C4-2B (cell line): ENCODE results near the gene PRPF6.
A peak's percentile ranks its signal among the peaks of the same experiment; 100 is the strongest.

Source experiments
- ZFX ChIP-seq: fragments of 450-650 bp; IDR thresholded peaks from 2 replicates; pipeline ENCODE4 v1.6.1; 2017
- TF ChIP-seq, protein P1 (sequence below): fragments of 450-650 bp; conservative IDR thresholded peaks from 2 replicates; pipeline ENCODE4 v1.5.1; 2017; ENCODE audit warnings: mild to moderate bottlenecking

DNA sequence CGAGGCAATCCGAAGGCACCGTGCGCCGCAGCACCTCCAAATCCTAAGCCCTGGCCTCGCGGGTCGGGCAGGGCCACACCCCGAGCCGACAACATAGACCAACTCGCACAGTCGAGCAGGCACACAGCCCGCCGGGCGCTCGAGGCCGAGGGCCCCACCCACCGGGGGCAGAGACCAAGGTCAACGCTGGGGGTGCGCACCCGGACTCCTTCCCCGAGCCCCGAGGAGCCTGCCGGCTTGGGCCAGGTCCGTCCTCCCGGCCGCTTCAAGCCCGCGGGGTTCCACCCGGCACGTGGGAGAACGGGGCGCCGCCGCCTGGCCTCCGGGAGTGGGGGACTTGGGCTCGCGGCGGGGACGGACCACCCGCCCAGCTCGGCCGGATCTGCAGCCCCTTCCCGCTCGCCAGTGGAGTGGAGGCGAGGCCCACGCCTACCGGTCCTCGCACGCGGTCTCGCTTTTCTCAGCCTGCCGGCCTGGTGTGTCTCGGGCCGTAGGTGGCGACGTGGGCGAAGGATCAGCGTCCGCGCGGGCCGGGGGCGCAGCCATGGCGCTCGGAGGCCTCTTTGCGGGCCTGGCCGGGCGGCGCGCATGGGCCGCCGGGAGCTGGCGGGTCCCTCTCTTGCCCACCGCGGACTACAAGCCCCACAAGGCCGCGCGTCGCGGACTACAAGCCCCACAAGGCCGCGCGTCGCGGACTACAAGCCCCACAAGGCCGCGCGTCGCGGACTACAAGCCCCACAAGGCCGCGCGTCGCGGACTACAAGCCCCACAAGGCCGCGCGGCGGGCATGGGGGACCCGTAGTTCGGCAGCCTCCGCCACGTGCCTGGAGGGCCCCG lies 24.9 kb upstream of the PRPF6 start, which contains the start of gene UCKL1:
- TF ChIP-seq, protein P1, sequence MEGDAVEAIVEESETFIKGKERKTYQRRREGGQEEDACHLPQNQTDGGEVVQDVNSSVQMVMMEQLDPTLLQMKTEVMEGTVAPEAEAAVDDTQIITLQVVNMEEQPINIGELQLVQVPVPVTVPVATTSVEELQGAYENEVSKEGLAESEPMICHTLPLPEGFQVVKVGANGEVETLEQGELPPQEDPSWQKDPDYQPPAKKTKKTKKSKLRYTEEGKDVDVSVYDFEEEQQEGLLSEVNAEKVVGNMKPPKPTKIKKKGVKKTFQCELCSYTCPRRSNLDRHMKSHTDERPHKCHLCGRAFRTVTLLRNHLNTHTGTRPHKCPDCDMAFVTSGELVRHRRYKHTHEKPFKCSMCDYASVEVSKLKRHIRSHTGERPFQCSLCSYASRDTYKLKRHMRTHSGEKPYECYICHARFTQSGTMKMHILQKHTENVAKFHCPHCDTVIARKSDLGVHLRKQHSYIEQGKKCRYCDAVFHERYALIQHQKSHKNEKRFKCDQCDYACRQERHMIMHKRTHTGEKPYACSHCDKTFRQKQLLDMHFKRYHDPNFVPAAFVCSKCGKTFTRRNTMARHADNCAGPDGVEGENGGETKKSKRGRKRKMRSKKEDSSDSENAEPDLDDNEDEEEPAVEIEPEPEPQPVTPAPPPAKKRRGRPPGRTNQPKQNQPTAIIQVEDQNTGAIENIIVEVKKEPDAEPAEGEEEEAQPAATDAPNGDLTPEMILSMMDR: peak; percentile 34; the same call in 1 of the 2 replicates
- peak; percentile 97 for TF ChIP-seq ZFX
